ENCODE results near the gene HDHD3. TPM values are rescaled to one million over a fixed set of nuclear protein-coding genes. Genes with fewer than 3 reads are reported as not detected.
"Not testable (repeated sequence)": the region's sequence is repeated elsewhere in the genome, so short reads cannot be mapped to it uniquely, and the experiment has no call there.

Gene HDHD3
- total RNA-seq, 1 donor from 2014 or later, result 8.8 TPM

- Histone ChIP-seq H3K4me2 (ENCODE audit: low read length) (no peak overlapping the region), H3K9ac (ENCODE audit: low read length) (no peak overlapping the region), H3K27ac (ENCODE audit: low read depth, low read length) (no peak overlapping the region), H3K4me1 (ENCODE audit: insufficient read depth, low read length) (no peaks in the 10 kb centered on the region), H4K20me1 (ENCODE audit: insufficient read depth, low read length) (no peaks in the 10 kb centered on the region), H2AFZ (ENCODE audit: low read depth, low read length) (no peak overlapping the region), H3K9me3 (ENCODE audit: insufficient read depth, low read depth, low read length) (no peaks in the 10 kb centered on the region), H3K79me2 (ENCODE audit: insufficient read depth, low read length) (no peaks in the 10 kb centered on the region), H3K27me3 (ENCODE audit: insufficient read depth, low read length) (no peaks in the 10 kb centered on the region), H3K4me3 (ENCODE audit: insufficient read depth, low read depth, low read length) (no peak overlapping the region), H3K36me3 (ENCODE audit: insufficient read depth, low read length) (no peaks in the 10 kb centered on the region)
- Mint-ChIP-seq H3K27ac (ENCODE audit: unreplicated experiment) (no peak overlapping the region), H3K9me3 (ENCODE audit: unreplicated experiment) (no peaks in the 10 kb centered on the region), H3K4me1 (ENCODE audit: low read depth, unreplicated experiment) (peaks cover 3% of the 10 kb centered on the region), H3K4me3 (ENCODE audit: unreplicated experiment) (no peak overlapping the region), H3K36me3 (ENCODE audit: low read depth, unreplicated experiment) (no peaks in the 10 kb centered on the region), H3K27me3 (ENCODE audit: low read depth, unreplicated experiment) (no peaks in the 10 kb centered on the region)
- DNase-seq (ENCODE audit: low read depth) (no peak), FAIRE-seq (no peak)
- TF ChIP-seq, protein P1, sequence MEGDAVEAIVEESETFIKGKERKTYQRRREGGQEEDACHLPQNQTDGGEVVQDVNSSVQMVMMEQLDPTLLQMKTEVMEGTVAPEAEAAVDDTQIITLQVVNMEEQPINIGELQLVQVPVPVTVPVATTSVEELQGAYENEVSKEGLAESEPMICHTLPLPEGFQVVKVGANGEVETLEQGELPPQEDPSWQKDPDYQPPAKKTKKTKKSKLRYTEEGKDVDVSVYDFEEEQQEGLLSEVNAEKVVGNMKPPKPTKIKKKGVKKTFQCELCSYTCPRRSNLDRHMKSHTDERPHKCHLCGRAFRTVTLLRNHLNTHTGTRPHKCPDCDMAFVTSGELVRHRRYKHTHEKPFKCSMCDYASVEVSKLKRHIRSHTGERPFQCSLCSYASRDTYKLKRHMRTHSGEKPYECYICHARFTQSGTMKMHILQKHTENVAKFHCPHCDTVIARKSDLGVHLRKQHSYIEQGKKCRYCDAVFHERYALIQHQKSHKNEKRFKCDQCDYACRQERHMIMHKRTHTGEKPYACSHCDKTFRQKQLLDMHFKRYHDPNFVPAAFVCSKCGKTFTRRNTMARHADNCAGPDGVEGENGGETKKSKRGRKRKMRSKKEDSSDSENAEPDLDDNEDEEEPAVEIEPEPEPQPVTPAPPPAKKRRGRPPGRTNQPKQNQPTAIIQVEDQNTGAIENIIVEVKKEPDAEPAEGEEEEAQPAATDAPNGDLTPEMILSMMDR (IDR thresholded peaks at IDR 0.05; ENCODE audit: insufficient read depth, low read depth, low read length), result no peak
- TF ChIP-seq EZH2 (IDR thresholded peaks at IDR 0.05; ENCODE audit: insufficient read depth, low read length), result no peak
Observed at GRCh38 chr9:113380869-113381378, 4.1 kb upstream of the HDHD3 start.

DNA sequence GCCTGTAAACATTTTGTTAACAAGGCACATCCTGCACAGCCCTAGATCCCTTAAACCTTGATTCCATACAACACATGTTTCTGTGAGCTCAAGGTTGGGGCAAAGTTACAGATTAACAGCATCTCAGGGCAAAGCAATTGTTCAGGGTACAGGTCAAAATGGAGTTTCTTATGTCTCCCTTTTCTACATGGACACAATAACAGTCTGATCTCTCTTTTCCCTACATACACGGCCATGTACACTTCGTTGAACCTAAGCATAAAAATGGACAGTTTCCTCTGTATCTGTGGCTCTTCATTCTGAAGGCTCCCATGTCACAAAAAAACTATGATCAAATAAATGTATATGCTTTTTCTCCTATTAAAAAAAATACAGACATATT, 3.0 kb upstream of the HDHD3 start:
- not testable (repeated sequence) for H3K9ac ChIP-seq (ENCODE audit: low read length); H3K4me3 ChIP-seq (ENCODE audit: insufficient read depth, low read depth, low read length); H3K36me3 ChIP-seq (ENCODE audit: insufficient read depth, low read length); H3K79me2 ChIP-seq (ENCODE audit: insufficient read depth, low read length); H3K4me1 ChIP-seq (ENCODE audit: insufficient read depth, low read length); H3K27ac ChIP-seq (ENCODE audit: low read depth, low read length); H3K27ac Mint-ChIP-seq (ENCODE audit: unreplicated experiment); H3K36me3 Mint-ChIP-seq (ENCODE audit: low read depth, unreplicated experiment); H3K27me3 ChIP-seq (ENCODE audit: insufficient read depth, low read length); DNase-seq (ENCODE audit: low read depth); H3K4me3 Mint-ChIP-seq (ENCODE audit: unreplicated experiment); H3K4me2 ChIP-seq (ENCODE audit: low read length); H4K20me1 ChIP-seq (ENCODE audit: insufficient read depth, low read length); H3K4me1 Mint-ChIP-seq (ENCODE audit: low read depth, unreplicated experiment); H3K9me3 Mint-ChIP-seq (ENCODE audit: unreplicated experiment); FAIRE-seq; H3K9me3 ChIP-seq (ENCODE audit: insufficient read depth, low read depth, low read length); H3K27me3 Mint-ChIP-seq (ENCODE audit: low read depth, unreplicated experiment); H2AFZ ChIP-seq (ENCODE audit: low read depth, low read length)

GRCh38 chr9:113379094-113379828, 2.5 kb upstream of the HDHD3 start:
- not testable (repeated sequence) for H3K36me3 ChIP-seq (ENCODE audit: insufficient read depth, low read length); DNase-seq (ENCODE audit: low read depth); H3K79me2 ChIP-seq (ENCODE audit: insufficient read depth, low read length); H3K4me1 ChIP-seq (ENCODE audit: insufficient read depth, low read length); FAIRE-seq; H3K4me1 Mint-ChIP-seq (ENCODE audit: low read depth, unreplicated experiment); H2AFZ ChIP-seq (ENCODE audit: low read depth, low read length); H3K36me3 Mint-ChIP-seq (ENCODE audit: low read depth, unreplicated experiment); H3K9ac ChIP-seq (ENCODE audit: low read length); H3K4me2 ChIP-seq (ENCODE audit: low read length); H3K9me3 Mint-ChIP-seq (ENCODE audit: unreplicated experiment); H3K27me3 Mint-ChIP-seq (ENCODE audit: low read depth, unreplicated experiment); H3K27ac ChIP-seq (ENCODE audit: low read depth, low read length); H3K4me3 ChIP-seq (ENCODE audit: insufficient read depth, low read depth, low read length); H3K4me3 Mint-ChIP-seq (ENCODE audit: unreplicated experiment); H3K9me3 ChIP-seq (ENCODE audit: insufficient read depth, low read depth, low read length); H3K27ac Mint-ChIP-seq (ENCODE audit: unreplicated experiment); H4K20me1 ChIP-seq (ENCODE audit: insufficient read depth, low read length); H3K27me3 ChIP-seq (ENCODE audit: insufficient read depth, low read length)
